GM10248 (cell line): ENCODE results near the gene COL17A1.

ENCODE experiments used
- CTCF ChIA-PET: fragments of 300-600 bp; sonication (Branson Sonifier 250); formaldehyde crosslinking; extraction: SDS; loops from one replicate; lab custom pipeline; 2021; ENCODE audit warnings: antibody characterized with exemption; lab: Yijun Ruan, JAX
- POLR2A ChIA-PET: fragments of 350-650 bp; sonication (Branson Sonifier 250); formaldehyde crosslinking; extraction: SDS; loops from one replicate; lab custom pipeline; 2020; ENCODE audit warnings: antibody characterized with exemption; lab: Yijun Ruan, JAX
- DNase-seq: peaks from one replicate; pipeline ENCODE4 v3.0.0; 2012; ENCODE audit errors: extremely low spot score
- TF ChIP-seq, protein P1 (sequence below): IDR thresholded peaks from 2 replicates; pipeline ENCODE4 v1.5.1; 2012; ENCODE audit warnings: mild to moderate bottlenecking, low read depth; ENCODE audit errors: extremely low read depth, missing control alignments, control extremely low read depth

Gene COL17A1

DNA sequence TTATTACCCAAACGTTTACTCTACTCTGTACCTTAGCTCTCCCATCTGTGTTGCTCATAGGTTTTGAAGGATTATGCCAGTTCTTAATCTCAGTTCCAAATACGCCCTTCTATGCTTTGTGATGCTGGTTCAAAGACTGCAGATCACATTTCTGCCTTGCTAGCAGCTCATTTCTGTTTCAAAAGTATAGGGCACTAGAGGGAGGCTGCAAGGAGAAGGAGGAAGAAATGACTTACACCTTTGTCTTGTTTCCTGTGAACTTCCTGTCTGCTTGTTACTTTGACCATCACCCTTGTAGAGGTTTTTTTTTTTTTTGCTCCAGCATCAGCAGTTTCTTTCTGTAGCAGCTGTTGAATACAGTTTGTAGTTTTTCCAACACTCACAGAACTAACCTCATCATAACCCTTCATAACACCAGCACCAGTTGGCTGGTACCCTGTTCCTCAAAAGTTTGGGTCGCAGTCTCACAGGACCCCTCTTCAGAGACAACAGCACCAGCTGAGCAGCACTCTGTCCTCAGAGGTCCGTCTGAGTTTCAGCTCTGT, 102.2 kb downstream of the COL17A1 start:
- ChIA-PET CTCF (interaction anchor here (0.8 to 1.2 kb wide), 4 partner anchors 35 to 84 kb away, joined by 3 read pairs; no protein-coding TSS in a partner anchor), POLR2A (interaction anchor here (0.5 kb wide), 1 partner anchor 161 kb away, joined by 3 read pairs; no protein-coding TSS in a partner anchor)
- peak; percentile 40 for DNase-seq
- TF ChIP-seq, protein P1, sequence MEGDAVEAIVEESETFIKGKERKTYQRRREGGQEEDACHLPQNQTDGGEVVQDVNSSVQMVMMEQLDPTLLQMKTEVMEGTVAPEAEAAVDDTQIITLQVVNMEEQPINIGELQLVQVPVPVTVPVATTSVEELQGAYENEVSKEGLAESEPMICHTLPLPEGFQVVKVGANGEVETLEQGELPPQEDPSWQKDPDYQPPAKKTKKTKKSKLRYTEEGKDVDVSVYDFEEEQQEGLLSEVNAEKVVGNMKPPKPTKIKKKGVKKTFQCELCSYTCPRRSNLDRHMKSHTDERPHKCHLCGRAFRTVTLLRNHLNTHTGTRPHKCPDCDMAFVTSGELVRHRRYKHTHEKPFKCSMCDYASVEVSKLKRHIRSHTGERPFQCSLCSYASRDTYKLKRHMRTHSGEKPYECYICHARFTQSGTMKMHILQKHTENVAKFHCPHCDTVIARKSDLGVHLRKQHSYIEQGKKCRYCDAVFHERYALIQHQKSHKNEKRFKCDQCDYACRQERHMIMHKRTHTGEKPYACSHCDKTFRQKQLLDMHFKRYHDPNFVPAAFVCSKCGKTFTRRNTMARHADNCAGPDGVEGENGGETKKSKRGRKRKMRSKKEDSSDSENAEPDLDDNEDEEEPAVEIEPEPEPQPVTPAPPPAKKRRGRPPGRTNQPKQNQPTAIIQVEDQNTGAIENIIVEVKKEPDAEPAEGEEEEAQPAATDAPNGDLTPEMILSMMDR, result no peak

DNA sequence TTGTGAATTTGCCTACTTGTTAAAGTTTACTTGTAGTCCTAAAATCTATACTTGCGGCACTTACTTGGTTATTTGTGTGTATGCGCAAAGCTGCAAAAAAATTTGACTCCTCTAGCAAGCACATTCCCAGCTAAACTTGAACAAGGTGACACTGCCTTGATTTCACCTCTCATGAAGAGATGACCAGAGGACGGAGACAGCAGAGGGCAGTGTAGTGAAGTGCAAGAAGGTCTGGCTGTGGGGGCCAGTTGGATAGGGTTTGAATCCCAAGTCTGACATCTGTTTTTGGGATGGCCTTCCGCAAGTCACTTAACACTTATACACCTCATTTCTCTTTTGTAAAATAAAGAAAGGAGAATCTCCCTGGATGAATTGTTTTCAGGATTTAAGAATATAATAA, 103.0 kb downstream of the COL17A1 start:
- ChIA-PET CTCF (interaction anchor here (1.0 to 1.1 kb wide), 3 partner anchors 36 to 57 kb away, joined by 3 read pairs; no protein-coding TSS in a partner anchor), POLR2A (no interaction called here)
- TF ChIP-seq, protein P1, result peak; percentile 36
- DNase-seq, result no peak
